HG03558 (cell line): Measurements from ENCODE around the gene ATRN.
"Not testable (repeated sequence)": the region's sequence is repeated elsewhere in the genome, so short reads cannot be mapped to it uniquely, and the experiment has no call there.

Source experiments
- ATAC-seq: cut with Tn5 transposase; IDR thresholded peaks from one replicate; pipeline ENCODE4 v1.9.1; 2021; ENCODE audit warnings: moderate number of reproducible peaks; ENCODE audit not compliant: unreplicated experiment; ENCODE audit errors: extremely low read depth

ATRN gene

DNA sequence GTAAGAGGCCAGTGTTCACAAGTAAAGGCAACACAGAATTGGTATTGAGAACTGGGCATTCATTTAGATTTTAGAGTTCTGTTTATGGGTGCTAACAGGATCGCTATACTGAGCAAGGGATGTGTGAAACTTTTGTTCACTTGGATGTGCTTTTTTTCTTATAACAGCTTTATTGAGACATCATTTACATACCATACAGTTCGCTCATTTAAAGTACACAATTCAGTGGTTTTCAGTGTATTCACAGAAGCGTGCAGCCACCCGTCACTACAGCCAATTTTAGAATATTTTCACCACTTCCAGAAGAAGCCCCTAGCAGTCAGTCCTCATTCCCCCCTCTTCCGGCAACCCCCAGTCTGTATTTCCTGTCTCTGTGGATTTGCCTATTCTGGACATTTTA lies 143.6 kb downstream of the ATRN start:
- no peak for ATAC-seq

DNA sequence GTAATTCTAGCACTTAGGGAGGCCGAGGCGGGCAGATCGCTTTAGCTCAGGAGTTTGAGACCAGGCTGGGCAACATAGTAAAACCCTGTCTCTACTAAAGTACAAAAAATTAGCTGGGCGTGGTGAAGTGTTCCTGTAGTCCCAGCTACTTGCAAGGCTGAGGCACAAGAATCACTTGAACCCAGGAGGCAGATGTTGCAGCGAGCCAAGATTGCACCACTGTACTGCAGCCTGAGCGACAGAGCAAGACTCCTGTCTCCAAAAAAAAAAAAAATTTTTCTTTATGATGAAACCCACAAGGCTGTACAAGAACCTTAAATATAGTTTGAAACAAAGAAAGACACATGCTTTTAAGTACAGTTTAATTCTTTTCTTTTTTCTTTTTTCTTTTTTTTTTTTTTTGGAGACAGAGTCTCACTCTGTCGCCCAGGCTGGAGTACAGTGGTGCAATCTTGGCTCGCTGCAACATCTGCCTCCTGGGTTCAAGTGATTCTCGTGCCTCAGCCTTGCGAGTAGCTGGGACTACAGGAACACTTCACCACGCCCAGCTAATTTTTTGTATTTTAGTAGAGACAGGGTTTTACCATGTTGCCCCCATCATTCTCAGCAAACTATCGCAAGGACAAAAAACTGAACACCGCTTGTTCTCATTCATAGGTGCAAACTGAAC lies 144.5 kb downstream of the ATRN start:
- not testable (repeated sequence) for ATAC-seq

DNA sequence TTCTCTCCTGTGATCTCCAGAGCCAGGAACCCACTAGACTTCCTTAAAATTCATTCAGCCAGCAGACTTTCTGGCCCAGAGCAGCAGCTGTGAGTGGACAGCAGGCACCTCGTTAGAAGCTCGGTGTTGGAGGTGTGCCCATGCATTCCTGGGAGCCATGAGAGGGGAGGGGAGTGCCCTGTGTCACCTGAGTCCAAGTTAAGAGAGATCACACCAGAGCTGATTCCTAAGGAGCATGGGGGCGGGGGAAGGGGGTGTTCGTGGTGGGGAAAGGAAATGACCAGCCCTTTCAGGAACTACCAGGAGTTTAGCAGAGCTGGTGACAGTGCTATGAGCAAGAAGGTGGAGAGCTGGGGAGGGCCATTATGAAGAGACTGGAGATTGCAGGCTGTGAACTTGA lies 145.4 kb downstream of the ATRN start:
- ATAC-seq = no peak

DNA sequence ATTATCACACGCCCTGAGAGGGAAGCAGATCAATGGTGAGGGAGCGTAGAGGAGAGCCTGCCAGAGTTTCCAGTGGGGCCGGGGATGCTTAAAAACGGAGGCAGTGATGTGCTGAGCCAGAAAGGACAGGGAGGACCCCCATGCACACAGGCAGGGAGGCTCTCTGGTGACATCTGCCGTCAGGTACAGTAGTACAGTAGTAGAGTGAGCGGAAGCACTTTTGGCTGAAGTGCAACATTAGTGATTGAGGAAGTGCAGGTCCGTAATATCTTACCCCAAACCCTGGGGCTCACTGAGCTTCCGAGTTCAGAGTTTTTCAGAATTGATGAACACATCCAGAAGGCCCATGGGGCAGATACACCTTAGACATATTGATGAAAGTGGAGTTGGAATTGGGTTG lies 150.3 kb downstream of the ATRN start:
- ATAC-seq = no peak

DNA sequence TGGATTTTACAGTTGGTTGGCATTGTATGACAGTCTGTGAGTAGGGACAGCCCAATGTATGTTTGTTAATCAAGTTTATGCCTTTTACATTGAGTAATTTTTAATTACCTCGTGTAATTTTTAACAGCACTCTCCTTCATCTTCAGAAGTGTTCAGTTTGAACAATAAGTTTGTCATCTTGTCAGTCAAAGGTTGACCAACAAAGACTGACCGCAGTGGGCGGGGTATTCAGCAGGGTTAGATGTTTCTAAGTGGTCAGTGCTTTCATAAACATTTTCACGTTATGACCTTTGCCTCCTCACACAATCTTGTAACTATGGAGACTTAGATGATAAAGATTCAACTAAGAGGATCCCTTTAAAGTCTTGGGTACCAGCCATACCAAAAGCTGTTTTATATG lies 151.6 kb downstream of the ATRN start:
- no peak for ATAC-seq

DNA sequence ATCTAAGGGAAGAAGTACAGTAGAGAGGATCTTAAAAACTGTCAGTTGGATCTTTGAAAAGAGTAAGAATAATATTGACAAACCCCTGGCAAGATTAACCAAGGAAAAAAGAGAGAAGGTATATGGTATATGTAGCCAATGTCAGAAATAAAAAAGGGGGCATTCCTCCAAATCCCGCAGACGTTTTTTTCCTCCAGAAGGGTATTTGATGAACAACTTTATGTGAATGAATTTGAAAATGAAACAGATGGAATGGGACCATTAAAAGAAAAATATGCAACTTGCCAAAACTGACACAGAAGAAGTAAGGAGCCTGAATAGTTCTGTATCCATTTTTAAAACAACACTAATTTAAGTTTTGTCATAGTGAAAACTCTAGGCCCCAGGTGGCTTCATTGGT lies 156.7 kb downstream of the ATRN start:
- ATAC-seq = no peak

DNA sequence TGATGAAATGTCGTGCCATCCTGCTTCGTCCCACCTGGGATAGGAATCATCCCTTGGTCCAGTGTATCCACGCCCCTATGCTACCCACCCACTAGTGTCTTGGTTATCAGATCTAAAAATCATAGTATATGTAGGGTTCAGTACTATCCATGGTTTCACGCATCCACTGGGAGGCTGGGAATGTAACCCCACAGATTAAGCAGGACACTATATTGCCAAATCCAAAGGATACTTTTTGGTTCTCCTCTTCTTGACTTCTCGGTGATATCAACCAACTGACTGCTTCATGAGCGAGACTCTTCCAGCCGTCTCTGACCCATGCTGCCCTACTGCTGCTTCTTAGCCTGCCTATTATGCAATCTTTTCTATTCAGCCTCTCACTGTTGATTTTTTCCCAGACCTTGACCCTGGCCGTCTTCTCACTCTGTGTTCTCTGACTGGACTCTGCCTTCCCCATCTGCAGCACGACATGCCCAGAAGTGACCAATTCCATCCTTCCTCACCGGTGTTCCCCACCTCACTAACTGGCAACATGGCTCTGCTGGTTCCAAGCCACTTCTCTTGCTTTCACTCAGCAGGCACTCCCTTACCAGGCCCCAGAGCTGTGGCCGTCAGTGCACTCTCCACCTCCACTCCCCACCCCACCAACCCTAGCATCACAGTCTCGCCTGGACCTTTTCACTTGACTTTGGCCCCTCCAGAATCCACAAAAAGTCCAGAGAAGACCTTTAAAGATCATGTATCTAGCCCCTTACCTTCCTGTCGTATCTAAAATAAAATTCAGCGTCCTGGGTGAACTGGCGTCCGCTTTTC lies 157.9 kb downstream of the ATRN start:
- ATAC-seq = no peak

DNA sequence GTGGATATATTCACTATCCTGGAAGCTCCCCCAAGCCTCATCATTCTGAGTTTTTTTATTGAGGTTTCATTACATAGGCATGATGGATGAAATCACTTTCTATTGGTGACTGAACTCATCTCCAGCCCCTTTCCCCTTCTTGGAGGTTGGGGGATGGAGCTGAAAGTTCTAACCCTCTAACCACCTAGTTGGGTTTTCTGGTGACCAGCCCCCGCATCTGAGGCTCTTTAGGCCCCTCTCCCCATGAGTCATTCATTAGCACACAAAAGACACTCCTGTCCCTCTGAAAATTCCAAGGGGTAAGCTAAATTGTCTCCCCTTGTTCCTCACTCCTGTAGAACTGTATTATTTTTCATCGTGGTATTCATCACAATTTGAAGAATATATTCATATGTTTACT lies 159.1 kb downstream of the ATRN start:
- ATAC-seq = no peak

DNA sequence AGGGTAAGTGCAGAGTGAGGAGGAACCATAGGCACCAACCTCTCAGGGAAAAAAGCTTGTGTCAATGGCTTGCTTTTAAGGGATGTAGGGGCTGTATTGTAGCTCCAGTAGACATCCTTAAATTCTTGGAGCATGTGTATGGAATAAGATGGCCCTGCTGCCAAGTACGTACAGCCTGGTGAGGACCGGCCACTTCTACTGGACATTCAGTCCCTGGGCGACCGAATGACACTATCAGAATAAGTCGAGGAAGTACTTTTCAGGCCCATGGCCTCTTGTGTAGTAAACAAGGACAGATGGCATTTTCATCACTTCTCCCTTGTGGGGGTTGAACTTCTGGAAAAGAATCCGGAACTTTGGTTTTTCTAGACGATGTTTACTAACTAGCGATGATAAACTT lies 159.6 kb downstream of the ATRN start:
- no peak for ATAC-seq

DNA sequence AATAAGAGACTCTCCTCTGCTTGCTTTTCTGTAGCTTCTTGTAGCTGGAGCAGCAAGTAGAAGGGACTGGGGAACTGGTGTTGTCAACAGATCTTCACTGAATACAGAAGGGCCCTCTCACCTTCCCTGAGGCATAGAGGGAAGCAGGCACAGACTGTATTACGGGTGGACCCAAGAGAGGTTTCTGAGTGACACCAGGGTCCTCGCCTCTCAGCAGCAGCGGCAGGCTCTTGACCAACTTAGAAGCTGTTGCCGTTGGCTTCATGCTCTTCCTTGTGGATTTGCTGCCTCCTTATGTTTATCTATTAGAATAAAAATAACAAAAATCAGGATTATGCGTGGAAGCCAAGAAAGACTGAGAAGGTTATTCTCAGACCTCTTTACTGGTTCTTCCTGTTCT lies 160.7 kb downstream of the ATRN start:
- ATAC-seq = no peak

DNA sequence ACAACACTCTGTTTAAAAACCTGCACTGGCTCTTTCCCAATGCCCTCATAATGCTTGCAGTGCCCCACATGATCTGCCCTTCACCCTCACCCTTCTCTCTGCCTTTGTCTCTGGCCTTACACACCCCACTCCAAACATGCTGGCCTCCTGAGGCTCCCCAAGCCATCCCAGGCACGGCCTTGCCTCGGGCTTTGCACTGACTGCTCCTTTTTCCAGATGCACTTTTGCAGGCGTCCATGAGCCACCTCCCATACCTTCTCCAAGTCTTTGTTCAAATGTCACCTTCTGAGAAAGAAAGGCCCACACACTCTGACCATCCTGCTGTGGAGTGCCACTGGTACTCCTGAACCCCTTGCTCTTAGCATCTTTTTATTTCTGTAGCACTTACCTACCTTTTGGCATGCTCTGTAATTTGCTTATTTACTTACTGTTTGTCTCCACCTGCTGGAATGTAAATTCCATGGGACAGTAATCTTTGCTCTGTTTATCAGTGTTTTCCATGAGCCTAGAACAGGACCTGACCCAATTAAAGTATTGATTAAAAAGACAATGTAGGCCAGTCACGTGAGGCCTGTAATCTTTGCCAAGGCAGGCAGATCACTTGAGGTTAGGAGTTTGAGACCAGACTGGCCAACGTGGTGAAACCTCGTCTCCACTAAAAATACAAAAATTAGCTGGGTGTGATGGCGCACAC lies 161.6 kb downstream of the ATRN start:
- ATAC-seq = no peak

DNA sequence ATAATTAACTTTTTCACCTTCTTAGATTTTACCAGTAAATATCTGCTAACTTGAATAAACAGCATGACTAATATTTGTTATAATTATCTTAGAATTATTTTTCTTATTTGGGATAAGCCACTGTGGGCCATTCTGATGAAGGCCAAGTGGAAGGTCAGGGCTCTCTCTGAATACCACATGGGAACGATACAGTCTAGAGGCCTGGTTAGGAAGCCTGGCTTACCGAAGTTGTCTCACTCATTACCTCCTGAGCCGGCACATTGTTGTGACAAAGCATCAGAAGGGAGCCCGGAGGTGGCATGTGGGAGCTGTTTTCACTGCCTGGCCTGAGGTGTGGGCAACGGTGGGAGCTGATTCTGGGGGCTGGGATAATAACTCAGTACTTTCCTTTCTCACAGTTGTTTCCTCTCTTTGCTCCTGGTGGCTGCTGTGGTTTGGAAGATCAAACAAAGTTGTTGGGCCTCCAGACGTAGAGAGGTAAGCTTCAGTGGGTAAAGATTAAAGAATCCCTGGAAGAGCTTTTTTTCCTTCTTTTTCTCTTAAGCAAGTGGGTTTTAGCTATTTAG lies 163.2 kb downstream of the ATRN start:
- ATAC-seq = no peak

DNA sequence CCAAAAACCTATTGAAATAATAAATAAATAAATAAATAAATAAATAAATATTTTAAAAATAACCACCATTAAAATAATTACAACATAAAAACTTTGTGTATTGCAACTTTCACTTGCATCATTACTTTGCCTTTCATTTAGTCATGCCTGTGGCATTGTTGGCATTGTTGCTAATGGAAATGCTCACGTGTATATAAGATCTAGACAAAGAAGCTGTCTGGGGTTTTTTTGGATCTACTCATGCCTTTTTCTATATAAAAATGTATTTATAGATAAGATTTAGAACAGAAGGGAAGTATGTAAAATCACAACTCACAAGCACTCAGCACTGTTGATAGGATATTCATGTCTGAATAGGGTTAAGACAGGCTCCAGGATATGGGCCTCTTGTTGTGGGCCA lies 164.5 kb downstream of the ATRN start:
- ATAC-seq = no peak

DNA sequence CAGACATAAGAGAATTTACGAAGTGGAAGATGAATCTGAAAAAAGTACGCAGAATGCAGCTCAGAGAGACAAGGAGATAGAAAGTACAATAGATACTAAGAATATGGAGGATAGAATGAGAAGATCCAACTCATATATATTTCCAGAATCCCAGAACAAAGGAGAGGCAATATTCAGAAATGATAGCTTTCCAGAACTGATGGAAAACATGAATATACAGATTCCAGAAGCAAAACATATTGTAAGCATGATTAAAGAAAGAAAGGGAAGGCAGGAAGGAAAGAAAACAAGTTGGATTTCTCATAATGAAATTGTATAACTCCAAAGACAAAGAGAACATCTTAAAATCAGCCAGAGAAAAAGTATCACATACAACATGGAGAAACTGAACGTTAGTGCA lies 169.4 kb downstream of the ATRN start:
- ATAC-seq = no peak

DNA sequence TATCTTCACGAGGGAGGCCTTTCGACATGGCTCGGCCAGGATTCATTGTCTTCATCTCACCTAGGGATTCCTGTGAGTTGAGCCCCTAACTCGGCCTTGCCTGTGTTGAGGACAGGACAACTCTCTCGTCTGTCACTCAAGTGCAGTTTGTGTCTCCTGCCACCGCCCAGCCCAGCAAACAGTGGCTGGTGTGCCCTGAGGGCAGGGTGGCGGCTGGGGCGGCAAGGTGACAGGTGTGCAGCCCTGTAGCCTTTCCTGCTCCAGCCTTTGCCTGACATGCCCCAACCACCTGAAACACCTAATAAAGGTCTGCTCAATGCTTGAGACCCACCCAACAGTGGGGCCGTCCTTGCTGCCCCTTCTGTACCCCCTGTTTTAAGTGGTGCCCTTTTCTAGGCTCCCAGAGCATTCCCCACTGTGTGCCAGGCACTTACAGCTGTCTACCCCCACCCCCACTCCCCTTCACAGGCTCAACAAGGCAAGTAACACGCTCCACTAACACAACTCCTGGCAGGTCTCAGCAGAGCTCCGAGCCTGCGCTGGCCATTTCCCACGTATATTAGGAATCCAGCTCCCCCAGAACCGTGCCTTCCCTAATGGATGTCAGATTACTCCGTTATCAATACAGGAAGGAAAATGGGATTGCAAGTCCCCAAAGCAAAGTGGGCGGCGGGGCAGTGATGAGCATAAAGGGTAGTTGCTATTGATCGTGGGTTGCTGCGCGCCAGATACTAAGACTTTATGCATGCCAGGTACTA lies 174.7 kb downstream of the ATRN start:
- ATAC-seq = no peak

DNA sequence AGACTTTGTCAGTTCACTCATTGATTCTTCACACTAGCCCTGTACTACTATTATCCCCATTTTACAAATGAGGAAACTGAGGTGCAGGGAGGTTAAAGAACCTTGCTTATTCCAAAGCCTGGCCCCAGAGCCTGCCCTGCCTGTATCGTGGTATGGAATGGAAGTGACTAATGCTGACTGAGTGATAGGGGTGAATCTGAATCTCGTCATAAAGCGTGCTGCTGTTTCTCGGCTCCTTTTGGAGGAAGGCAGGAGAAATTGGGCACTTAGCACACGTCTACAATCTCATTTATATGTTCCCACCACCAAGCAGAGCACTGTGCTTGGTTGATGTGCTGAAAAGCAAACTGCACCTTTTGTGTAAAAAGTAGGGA lies 175.2 kb downstream of the ATRN start:
- ATAC-seq = no peak

DNA sequence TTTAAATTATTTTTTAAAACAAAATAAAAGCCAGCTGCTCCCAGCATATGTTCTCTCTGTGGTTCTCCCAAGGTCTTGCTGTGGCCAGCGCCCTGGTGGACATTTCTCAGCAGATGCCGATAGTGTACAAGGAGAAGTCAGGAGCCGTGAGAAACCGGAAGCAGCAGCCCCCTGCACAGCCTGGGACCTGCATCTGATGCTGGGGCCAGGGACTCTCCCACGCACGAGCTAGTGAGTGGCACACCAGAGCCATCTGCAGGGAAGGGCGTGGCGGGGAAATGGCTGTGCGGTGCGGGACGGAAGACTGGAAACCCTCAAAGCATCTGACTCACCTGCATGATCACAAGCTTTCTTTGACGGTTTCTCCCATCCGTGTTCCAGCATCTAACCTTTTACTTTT lies 175.8 kb downstream of the ATRN start:
- ATAC-seq = no peak

DNA sequence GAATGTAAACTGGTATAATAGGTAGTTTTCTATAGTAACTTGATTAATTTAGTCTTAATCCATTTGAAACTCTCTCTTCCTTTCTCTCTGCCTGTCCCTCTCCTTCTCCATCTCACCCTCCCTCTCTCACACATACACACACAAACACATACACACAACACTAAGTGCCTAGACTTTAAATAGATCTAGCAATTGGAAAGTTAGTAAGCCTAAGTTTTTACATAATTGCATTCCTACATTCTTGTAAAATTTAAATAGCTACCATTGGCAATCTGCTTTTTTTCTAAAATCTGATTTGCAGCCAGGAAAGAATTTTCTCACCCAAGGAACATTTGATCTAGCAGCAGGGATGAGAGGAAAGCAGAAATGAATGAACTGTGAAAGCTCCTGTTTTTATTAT lies 176.7 kb downstream of the ATRN start:
- no peak for ATAC-seq

DNA sequence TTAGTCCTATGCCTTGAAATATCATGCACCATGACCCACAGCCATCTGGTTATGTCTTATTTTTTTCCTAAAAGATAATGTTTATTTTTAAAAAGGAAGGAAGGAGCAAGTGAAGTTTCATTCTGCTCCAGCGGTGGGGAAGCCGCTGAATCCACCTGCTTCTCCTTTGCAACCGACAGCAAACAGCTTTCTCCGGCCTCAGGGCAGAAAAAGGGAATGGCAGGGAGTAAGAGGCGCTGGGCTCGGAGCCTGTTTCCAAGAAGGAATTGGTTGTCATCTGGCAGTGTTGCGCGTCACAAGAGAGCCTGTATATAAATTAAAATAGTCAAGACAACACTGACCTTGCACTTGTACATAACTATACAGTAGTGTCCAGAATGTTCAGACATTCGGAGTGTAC lies 178.1 kb downstream of the ATRN start:
- no peak for ATAC-seq

DNA sequence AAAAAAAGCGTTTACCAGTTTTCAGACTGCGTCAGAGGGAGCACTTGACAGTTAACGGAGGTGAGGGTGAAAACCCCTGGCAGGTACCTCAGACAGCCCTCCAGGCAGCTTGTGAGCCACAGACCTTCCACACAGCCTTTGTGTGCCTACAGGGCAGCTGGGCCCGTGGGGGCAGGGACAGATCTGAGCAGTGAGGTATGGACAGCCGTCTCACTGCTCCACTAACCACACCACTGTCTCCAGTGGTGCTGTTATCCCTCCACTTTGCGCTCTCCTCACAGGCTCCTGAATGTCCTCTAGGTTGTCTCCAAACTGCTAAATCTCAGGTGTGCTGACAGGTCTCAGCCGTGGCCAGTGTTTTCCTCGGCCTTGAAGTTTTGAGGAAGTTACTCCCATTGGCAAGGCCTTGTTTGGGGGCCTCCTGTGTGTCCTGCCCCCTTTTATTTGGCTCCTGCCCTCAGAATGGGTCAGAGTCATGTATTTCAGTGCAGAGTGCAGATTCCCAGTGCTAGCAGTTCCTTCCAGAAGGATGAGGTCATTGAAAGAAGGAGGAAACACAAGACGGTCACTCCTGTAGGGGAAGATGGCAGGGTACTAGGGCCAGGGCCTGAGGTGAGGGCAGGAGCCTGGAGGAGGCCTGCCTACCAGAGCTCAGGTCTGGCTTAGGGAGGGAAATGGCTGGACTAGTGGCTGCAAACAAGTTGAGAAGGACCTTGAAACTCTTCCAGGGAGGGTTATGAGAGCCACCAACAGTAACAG lies 180.6 kb downstream of the ATRN start:
- no peak for ATAC-seq
